ENCODE data around the gene VMP1.

Gene VMP1

DNA sequence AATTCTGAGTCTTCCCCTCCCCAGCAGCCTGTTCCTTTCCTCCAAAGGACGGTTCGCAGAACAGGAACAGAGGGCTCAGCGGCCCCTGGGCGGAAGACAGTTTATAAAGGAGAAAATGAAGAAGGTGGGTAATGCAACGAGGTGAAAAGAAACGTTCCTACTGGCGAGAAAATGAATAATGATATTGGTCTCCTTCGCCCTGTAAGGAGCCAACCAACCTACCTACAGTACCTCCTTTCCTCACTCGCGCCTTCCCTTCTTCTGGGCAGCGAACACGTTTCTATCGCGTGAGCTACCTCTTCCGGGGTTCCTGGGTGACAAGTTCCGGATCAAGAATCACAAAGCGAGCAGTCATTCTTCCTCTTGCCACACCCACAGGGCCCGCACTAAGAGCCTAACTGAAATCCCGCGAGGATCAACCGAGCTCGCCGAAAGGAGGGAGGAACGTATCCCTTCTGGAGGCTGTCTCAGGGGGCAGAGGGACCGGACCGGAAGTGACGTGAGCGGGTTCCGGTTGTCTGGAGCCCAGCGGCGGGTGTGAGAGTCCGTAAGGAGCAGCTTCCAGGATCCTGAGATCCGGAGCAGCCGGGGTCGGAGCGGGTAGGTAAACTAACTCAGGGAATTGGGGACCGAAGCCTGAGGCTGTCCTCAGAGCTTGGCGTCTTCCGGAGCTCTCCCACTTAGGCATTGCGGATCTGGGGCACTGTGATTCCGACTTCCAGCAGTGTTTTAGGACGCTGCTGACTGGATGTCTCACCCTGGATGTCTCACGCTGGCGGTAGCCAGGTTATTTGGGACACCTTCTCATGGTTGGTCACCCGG, at the start of gene VMP1, which contains the start of gene PTRH2:
TSS of gene VMP1 (plus strand) at position 506 of the 822 bp plus-strand sequence. CDS start 23,793 bp downstream, outside the sequence.
TSS of gene PTRH2 (minus strand) at position 282 of the 822 bp plus-strand sequence. CDS start 9,452 bp downstream, outside the sequence.
- peak; percentile 84 to 89 for DNase-seq

DNA sequence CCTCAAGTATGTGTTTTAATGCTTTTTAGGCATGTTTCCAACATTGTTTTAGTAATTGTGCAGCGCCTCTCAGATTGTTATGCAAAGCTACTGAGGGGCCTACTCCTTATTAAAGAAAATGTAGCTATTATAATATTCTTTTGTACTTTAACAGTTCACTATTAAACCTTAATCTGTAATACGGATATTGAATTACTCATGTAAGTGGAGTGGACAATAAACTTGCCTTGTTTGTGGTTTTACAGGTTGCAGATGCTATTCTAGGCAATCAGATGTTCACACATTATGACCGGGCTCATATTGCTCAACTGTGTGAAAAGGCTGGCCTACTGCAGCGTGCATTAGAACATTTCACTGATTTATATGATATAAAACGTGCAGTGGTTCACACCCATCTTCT, 41.2 kb upstream of the VMP1 start:
- no peak for DNase-seq

DNA sequence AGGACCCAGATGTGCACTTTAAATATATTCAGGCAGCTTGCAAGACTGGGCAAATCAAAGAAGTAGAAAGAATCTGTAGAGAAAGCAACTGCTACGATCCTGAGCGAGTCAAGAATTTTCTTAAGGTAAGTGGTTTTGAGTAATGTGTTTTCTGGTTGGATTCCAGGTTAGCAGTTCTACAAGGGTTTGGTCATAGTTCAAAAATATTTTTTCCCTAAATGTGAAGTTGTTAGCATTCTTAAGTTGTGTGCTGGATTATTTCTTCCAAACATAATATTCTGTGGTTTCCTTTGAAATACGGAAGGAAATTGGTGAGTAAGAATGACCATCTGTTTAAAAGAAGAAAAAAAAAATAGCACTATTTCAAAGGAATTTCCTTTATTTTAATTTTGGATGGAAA, 38.6 kb upstream of the VMP1 start:
- DNase-seq = no peak

DNA sequence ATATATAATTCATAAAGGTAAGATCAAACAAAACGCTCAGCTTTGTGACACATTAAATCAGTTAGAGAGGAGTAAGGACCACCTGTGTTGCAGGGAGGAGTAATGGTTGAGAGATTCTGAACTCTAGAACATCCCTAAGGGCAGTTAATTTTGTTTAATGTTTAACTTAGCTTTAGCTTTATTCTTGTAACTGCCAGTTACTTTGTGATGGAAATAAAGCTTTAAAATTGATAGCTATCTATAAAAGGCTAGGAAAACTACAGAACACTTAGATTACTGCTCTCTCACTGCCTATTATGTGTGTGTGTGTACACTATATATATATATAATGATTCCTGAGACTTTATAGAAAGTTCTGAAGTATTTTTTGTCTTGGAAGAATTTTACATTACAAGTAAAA, 38.0 kb upstream of the VMP1 start:
- DNase-seq = no peak

DNA sequence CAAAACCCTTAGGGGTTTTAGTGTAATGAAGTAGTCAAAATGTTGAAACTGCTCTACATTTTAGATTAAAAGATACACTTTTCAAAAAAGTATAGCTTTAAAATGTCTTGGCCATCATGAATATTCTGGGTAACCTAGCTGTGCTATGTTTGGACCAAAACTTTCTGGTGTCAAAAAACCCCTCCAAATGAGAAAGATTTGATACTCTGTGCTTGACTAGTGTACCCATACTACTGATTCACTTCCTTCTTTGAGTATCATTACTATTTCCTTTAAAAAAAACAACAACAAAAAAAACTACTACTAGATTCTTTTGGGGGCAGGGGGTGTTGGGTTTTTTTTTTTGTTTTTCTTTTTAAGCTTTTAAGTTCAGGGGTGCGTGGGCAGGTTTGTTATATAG, 37.5 kb upstream of the VMP1 start:
- no peak for DNase-seq

DNA sequence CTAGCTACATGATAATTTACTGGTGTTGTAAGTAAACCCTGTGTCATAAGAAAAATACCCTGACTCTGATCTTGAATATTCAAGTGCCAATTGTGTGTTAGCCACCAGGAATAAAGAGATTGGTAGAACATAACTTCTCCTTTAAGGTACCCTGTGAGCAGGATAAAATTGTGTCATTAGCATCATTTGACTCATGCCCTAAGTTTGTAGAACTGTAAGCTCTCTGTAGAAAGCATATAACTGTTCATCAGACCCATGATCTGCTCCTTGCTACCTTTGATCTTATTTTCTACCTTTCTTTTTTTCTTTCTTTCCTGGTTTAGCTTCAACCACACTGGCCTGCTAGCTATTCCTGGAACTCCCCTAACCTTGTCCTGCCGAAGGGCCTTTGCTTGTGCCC, 36.1 kb upstream of the VMP1 start:
- DNase-seq = no peak

DNA sequence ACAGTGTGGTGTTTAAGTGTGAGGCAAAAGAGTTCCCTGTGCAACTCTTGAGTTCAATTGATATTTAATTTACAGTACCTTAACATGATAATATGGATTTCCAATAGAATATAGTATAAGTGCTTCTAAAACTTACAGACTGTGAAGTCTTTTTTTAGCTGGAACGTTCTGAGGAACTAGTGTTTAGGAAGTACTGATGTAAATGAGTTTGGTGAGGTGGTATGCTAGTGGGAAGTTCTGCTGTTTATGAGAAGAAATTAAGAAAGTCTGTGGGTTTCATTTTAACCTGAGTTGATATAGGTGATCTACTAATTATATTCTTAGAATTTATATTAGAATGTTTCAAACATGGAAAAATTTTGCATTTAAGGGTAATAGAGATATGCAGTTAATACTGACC, 32.2 kb upstream of the VMP1 start:
- DNase-seq = no peak

DNA sequence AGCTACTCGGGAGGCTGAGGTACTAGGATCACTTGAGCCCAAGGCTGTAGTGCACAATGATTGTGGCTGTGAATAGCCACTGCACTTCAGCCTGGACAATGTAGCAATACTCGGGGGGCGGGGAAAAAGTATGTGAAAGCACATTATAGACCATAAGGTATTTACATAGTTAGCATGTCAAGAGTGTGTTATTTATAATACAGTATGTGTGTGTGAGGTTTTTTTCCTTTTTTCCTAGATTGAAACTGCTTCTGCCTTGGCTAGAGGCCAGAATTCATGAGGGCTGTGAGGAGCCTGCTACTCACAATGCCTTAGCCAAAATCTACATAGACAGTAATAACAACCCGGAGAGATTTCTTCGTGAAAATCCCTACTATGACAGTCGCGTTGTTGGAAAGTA, 30.7 kb upstream of the VMP1 start:
- DNase-seq = no peak

DNA sequence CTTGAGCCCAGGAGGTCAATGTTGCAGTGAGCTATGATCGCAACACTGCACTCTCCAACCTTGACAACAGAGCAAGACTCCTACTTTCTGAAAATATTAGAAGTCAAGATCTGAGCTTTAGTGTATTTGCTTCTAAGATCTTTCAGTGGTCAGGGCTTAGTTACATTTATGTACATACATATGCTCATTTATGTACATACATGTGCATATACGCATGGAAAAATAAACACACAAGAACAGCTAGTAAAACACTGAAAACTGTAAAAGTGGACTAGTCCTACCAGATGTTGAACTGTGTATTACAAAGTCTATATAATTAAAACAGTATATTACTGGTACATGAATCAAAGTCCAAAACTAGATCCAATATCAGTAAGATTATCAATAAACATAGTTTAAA, 28.5 kb upstream of the VMP1 start:
- DNase-seq = no peak

DNA sequence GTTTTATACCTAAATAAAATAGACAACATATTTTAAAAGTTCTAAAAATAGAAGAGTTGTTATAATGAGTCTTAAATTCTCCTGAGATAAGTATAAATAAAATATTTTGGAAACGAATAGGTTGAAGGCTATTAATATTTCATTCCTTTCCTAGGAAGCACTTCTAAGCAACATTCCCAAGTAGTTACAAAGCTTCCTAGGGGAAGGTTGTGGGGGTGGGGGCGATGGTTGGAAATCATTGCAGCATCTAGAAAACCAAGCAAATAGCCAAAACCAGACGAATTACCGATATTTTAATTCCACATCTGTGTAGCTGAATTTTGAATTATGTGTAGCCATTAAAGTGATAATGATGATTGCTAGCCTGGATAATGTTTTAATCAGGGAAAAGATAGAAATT, 27.1 kb upstream of the VMP1 start:
- no peak for DNase-seq

DNA sequence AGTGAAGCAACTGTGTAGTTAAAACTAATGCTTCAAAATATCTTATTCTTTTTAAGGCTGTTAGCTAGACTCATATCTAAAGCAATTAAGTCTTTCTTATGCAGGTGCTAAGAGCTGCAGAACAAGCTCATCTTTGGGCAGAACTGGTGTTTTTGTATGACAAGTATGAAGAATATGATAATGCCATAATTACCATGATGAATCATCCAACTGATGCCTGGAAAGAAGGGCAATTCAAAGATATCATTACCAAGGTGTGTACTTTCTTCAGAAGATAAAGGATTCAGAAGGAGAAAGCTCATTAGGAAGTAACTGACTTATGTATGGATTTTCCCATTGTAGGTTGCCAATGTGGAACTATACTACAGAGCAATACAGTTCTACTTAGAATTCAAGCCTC, 24.2 kb upstream of the VMP1 start:
- no peak for DNase-seq

DNA sequence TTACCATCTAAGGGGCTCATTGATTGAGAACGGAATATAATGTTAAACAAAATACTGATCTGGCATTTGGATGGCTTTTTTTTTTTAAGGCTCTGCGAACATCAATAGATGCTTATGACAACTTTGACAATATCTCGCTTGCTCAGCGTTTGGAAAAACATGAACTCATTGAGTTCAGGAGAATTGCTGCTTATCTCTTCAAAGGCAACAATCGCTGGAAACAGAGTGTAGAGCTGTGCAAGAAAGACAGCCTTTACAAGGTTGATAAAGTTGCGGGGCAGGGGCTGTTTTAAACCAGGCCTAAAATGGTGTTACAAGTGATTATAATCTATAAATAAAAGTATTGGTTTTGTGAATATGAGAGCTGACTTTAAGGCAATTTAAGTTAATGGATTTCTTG, 22.5 kb upstream of the VMP1 start:
- no peak for DNase-seq

DNA sequence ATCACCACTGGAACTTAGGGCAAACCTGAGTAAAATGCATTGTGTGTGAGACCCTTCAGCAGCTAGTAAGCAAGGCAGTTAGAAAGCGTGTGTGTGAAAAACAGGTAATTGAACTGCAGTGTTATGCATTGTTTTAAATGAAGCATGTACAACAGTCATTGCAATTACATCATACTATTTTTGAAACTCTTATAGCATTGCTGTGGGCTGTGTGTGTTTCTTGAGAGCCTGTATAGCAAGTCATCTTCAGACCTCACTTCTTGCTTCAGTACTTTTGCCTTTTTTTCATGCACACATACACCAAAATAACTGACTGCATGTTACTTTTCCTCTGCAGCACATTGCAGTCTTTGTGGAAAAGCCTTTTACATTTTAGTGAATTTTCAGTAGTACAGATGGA, 19.4 kb upstream of the VMP1 start:
- DNase-seq = no peak

DNA sequence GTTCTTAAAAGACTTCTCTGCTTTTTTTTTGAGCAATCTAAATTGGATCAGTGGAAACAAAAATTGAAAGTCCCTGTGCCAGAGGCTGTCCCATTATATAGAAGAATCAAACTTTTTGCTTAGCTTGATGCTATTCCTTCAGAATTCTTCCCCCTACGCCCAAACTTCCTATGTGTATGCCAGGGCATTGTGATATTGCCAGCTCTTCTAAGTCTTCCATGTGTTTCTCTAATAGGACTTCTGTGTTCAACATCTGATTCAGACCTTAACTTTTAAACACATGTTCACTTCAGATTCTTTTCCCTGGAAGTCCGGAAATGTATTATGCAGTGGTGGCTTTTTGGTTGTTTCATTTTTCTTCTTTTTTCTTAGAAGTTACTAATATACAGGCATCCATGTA, 19.0 kb upstream of the VMP1 start:
- no peak for DNase-seq

DNA sequence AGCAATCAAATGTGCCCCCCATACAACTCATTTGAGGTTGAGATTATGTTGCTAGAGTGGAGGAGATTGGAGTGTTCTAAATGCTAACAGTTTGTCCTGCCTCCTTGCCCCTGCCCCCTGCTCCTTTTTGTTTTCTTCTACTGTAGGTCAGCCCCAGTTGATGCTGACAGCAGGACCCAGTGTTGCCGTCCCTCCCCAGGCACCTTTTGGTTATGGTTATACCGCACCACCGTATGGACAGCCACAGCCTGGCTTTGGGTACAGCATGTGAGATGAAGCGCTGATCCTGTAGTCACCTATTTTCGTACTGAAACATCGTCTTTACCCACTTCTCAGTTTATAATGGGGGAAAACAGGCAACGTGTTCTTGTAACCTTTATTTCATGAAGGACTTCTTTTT, 13.9 kb upstream of the VMP1 start:
- no peak for DNase-seq

DNA sequence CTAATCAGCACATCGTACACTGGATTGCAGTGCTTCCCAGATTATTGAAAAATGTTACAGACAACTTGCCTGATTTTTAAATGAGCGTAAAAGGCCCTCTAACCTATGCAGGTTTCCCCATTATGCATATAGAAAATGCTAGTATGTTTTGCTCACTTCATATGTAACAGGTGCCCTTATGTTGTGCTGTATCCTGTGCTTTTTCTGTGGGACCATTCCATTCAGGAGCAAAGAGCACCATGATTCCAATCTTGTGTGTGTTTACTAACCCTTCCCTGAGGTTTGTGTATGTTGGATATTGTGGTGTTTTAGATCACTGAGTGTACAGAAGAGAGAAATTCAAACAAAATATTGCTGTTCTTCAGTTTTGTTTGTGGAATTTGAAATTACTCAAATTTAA, 13.1 kb upstream of the VMP1 start:
- DNase-seq = no peak

DNA sequence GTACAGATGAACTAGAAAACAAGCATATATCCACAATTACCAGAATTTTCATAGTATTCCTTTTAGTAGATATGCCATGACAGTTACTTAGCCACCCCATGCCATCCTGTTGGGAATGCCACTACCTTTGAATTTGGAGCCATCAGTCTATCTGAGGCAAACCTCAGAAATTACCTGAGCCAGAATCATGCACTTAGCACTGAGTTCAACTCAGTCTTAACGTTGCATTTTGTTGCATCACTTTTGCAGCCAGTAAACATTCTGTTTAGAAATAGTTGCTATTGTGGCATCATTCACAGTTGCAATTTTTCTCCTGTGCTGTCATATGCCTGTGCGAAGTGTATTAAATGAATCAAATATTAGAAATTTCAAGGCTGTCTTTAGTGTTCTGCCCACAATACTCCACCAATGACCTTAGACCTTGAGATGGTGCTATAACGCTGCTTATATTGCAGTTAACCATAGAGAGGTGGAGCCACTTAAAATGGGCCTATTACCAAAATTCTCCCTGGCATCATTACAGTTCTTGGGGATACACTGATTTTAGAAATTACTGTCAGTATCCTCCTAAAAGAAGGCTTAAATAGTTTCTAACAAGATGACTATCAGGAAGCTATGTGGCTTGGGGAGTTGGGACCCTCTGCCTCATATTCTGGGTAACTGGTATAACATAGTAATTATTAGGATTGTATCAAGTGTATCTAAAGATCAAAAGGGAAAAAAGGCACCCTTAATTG, 11.3 kb upstream of the VMP1 start:
- no peak for DNase-seq

DNA sequence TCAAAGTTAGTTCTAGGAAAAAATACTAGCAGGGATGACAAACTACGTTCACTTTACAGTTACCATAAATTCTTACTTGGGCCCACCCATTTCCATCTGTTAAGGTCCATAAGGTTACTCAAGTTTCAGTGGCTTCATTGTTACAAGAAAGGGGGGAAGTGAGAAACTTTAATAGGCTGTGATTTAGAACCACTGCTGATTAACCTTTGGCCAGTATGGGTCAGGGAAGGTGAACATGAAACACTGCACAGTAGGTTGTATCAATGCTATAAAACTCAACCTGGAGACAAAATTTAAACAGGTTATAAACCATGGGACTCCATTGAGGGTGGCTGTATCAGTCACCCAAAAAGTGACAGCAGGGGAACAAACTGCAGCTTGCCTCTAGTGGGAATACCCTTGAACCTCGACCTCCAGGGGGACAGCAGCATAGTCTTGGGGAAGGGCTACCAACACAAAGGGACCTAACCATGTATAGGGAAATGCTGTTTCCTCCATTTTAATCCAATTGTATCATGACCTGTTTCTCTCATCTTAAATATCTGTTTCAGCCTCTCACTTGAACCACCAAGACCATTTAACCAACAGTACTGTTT, 10.7 kb upstream of the VMP1 start:
- DNase-seq = no peak

DNA sequence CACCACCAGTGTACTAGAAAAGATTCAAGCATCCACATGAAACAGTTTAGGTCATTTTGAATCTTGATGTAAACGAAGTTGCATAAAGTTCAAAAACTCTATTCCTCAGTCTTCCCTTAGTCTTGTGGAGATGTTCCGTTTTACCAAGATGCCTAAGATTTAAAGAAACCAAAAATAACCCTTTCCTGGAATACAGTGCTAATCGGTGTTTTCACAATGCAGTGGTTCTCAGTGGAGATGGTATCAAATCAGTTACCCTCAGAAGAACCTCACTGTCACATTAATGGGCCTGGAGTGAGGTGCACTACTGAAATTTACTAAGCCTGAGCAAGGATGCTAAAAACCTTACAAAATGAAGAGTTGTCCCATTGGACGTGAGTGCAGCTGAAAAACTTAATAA, 9.3 kb upstream of the VMP1 start:
- DNase-seq = no peak

DNA sequence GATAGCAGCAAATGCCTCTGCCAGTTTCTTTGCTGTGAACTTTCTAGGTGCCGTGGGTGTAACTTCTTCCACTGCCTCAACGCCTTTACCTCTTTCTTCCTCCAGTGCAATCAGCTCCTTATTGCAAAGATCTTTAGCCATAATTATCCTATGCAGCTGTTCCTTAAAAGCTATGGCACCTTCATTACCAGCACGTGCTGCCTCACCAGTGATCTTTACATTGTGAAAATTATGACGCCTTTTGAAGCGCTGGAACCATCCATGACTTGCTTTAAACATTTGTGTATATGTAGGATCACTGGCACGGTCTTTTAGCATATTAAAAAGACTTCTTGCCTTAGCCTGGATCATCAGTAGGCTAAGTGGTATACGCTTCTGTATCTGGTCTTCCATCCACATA, 8.2 kb upstream of the VMP1 start:
- DNase-seq = no peak

DNA sequence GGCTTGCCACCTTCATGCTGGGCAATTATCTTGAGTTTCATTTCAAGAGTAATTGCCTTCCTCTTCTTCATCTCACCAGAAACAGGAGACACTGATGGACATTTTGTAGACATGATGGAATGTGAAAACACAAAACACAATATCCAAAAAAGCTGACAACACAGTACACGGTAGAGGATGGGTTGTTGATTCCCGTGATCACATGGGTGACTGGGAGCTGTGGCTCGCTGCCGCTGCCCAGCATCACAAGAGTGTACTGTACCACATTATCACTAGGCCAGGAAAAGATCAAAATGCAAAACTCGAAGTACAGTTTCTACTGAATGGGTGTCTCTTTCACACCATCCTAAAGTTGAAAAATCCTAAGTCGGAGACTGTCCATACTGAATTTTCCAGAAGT, 7.7 kb upstream of the VMP1 start:
- DNase-seq = no peak

DNA sequence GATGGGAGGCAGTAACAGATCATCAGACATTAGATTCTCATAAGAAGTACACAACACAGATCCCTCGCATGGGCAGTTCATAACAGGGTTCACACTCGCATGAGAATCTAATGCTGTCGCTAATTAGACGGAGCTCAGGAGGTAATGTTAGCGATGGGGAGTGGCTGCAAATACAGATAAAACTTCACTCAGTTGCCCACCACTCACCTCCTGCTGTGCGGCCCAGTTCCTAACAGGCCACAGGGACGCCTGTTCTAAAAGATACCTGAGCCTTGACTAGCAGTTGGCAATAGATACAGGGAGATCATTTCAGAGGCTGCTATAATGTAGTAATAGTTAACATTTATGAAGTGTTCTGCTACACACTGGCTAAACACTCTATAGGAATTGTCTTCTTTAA, 5.2 kb upstream of the VMP1 start:
- DNase-seq = no peak

DNA sequence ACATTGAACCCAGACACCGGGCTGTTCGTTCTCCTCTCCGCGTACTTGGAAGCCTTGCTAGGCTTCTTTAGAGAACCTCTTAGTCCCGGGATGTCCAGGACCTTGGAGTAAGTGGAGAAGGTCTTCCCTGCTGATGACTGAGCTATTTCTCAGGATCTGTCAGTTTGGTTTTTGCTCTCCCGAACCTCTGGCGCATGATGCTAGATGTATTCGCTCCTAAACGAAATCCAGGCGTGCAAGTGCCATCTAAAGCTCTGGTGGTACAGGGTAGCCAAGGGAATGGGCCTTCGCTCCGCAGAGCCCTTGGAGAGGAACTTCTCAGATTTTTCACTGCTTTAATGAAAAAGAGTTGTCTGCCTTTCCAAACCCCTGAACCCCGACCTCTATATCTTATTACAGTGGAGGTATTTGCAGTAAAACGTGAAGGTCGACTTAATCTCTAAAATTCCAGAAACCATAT, 547 bp downstream of the VMP1 start:
- DNase-seq = no peak

DNA sequence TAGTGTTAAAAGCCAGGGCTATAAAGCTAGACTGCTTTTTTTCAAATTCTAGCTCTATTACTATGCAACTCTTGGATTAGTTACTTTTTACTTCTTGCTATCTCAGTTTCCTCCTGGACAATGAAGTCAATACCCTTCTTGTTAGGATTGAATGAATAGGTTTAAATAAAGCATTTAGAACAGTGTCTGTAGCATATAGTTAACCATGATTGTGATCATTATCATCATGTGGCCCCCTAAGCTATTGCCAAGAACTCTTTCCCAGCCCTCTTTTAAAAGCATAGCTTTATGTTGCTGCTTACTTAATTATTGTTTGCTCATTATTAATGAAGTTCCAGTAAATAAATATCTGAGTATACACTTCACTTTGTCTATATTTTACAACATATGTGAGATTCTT, 4.5 kb downstream of the VMP1 start:
- no peak for DNase-seq
